Measurements from ENCODE around the gene TLR4.

TLR4 gene

GRCh38 chr9:117678871-117679270 lies 25.3 kb upstream of the TLR4 start:
- Histone ChIP-seq H3K27ac (no peak overlapping the region), H3K9ac (ENCODE audit: insufficient read length) (no peak overlapping the region), H3K4me3 (no peak overlapping the region), H3K9me3 (ENCODE audit: low read depth, low read length) (no peaks in the 10 kb centered on the region), H3K36me3 (ENCODE audit: insufficient read depth, low read length) (no peaks in the 10 kb centered on the region)
- DNase-seq (ENCODE audit: low read depth, low spot score) = no peak
- TF ChIP-seq POLR2AphosphoS5 (IDR thresholded peaks at IDR 0.05; ENCODE audit: borderline replicate concordance, low read depth, low read length) (no peak), EZH2 (IDR thresholded peaks at IDR 0.05) (no peak), FOXP2 (optimal IDR thresholded peaks at IDR 0.05; ENCODE audit: control extremely low read depth, extremely low read length, insufficient read depth) (no peak)

GRCh38 chr9:117679416-117679815 lies 24.8 kb upstream of the TLR4 start:
- Histone ChIP-seq H3K9me3 (ENCODE audit: low read depth, low read length) (no peaks in the 10 kb centered on the region), H3K4me3 (no peak overlapping the region), H3K9ac (ENCODE audit: insufficient read length) (no peak overlapping the region), H3K27ac (no peak overlapping the region), H3K36me3 (ENCODE audit: insufficient read depth, low read length) (no peaks in the 10 kb centered on the region)
- DNase-seq (ENCODE audit: low read depth, low spot score) = no peak
- TF ChIP-seq POLR2AphosphoS5 (IDR thresholded peaks at IDR 0.05; ENCODE audit: borderline replicate concordance, low read depth, low read length) = no peak
- no peak for TF ChIP-seq FOXP2 (optimal IDR thresholded peaks at IDR 0.05; ENCODE audit: control extremely low read depth, extremely low read length, insufficient read depth)
- no peak for TF ChIP-seq EZH2 (IDR thresholded peaks at IDR 0.05)

- Histone ChIP-seq H3K27ac (no peak overlapping the region), H3K36me3 (ENCODE audit: insufficient read depth, low read length) (no peaks in the 10 kb centered on the region), H3K4me3 (no peak overlapping the region), H3K9ac (ENCODE audit: insufficient read length) (no peak overlapping the region), H3K9me3 (ENCODE audit: low read depth, low read length) (no peaks in the 10 kb centered on the region)
- no peak for DNase-seq (ENCODE audit: low read depth, low spot score)
- no peak for TF ChIP-seq POLR2AphosphoS5 (IDR thresholded peaks at IDR 0.05; ENCODE audit: borderline replicate concordance, low read depth, low read length)
- no peak for TF ChIP-seq EZH2 (IDR thresholded peaks at IDR 0.05)
- no peak for TF ChIP-seq FOXP2 (optimal IDR thresholded peaks at IDR 0.05; ENCODE audit: control extremely low read depth, extremely low read length, insufficient read depth)
Observed at GRCh38 chr9:117681888-117682287, 22.3 kb upstream of the TLR4 start.

GRCh38 chr9:117682955-117683710 lies 21.1 kb upstream of the TLR4 start:
- H3K27ac ChIP-seq = no peak overlapping the region
- TF ChIP-seq FOXP2 (optimal IDR thresholded peaks at IDR 0.05; ENCODE audit: control extremely low read depth, extremely low read length, insufficient read depth) (no peak), POLR2AphosphoS5 (IDR thresholded peaks at IDR 0.05; ENCODE audit: borderline replicate concordance, low read depth, low read length) (no peak), EZH2 (IDR thresholded peaks at IDR 0.05) (no peak)
- H3K4me3 ChIP-seq = no peak overlapping the region
- no peak for DNase-seq (ENCODE audit: low read depth, low spot score)
- no peaks in the 10 kb centered on the region for H3K36me3 ChIP-seq (ENCODE audit: insufficient read depth, low read length)
- H3K9ac ChIP-seq (ENCODE audit: insufficient read length) = no peak overlapping the region
- H3K9me3 ChIP-seq (ENCODE audit: low read depth, low read length) = no peaks in the 10 kb centered on the region

GRCh38 chr9:117687532-117687931 lies 16.7 kb upstream of the TLR4 start:
- Histone ChIP-seq H3K27ac (no peak overlapping the region), H3K9ac (ENCODE audit: insufficient read length) (no peak overlapping the region), H3K9me3 (ENCODE audit: low read depth, low read length) (no peaks in the 10 kb centered on the region), H3K4me3 (no peak overlapping the region), H3K36me3 (ENCODE audit: insufficient read depth, low read length) (no peaks in the 10 kb centered on the region)
- TF ChIP-seq EZH2 (IDR thresholded peaks at IDR 0.05) = no peak
- TF ChIP-seq FOXP2 (optimal IDR thresholded peaks at IDR 0.05; ENCODE audit: control extremely low read depth, extremely low read length, insufficient read depth) = no peak
- no peak for TF ChIP-seq POLR2AphosphoS5 (IDR thresholded peaks at IDR 0.05; ENCODE audit: borderline replicate concordance, low read depth, low read length)
- DNase-seq (ENCODE audit: low read depth, low spot score) = no peak

- H3K4me3 ChIP-seq = no peak overlapping the region
- no peaks in the 10 kb centered on the region for H3K36me3 ChIP-seq (ENCODE audit: insufficient read depth, low read length)
- no peak for TF ChIP-seq FOXP2 (optimal IDR thresholded peaks at IDR 0.05; ENCODE audit: control extremely low read depth, extremely low read length, insufficient read depth)
- TF ChIP-seq EZH2 (IDR thresholded peaks at IDR 0.05) = no peak
- no peak for TF ChIP-seq POLR2AphosphoS5 (IDR thresholded peaks at IDR 0.05; ENCODE audit: borderline replicate concordance, low read depth, low read length)
- no peak for DNase-seq (ENCODE audit: low read depth, low spot score)
- no peaks in the 10 kb centered on the region for H3K9me3 ChIP-seq (ENCODE audit: low read depth, low read length)
- no peak overlapping the region for H3K9ac ChIP-seq (ENCODE audit: insufficient read length)
- no peak overlapping the region for H3K27ac ChIP-seq
Observed at GRCh38 chr9:117691367-117691766, 12.8 kb upstream of the TLR4 start.

- no peak overlapping the region for H3K27ac ChIP-seq
- H3K9me3 ChIP-seq (ENCODE audit: low read depth, low read length) = no peaks in the 10 kb centered on the region
- DNase-seq (ENCODE audit: low read depth, low spot score) = no peak
- H3K36me3 ChIP-seq (ENCODE audit: insufficient read depth, low read length) = no peaks in the 10 kb centered on the region
- no peak overlapping the region for H3K4me3 ChIP-seq
- no peak for TF ChIP-seq EZH2 (IDR thresholded peaks at IDR 0.05)
- no peak for TF ChIP-seq FOXP2 (optimal IDR thresholded peaks at IDR 0.05; ENCODE audit: control extremely low read depth, extremely low read length, insufficient read depth)
- TF ChIP-seq POLR2AphosphoS5 (IDR thresholded peaks at IDR 0.05; ENCODE audit: borderline replicate concordance, low read depth, low read length) = no peak
- H3K9ac ChIP-seq (ENCODE audit: insufficient read length) = no peak overlapping the region
Observed at GRCh38 chr9:117696154-117696553, 8.0 kb upstream of the TLR4 start.

GRCh38 chr9:117697046-117697445 lies 7.2 kb upstream of the TLR4 start:
- TF ChIP-seq POLR2AphosphoS5 (IDR thresholded peaks at IDR 0.05; ENCODE audit: borderline replicate concordance, low read depth, low read length) (no peak), EZH2 (IDR thresholded peaks at IDR 0.05) (no peak), FOXP2 (optimal IDR thresholded peaks at IDR 0.05; ENCODE audit: control extremely low read depth, extremely low read length, insufficient read depth) (no peak)
- H3K4me3 ChIP-seq = no peak overlapping the region
- H3K9me3 ChIP-seq (ENCODE audit: low read depth, low read length) = no peaks in the 10 kb centered on the region
- no peak overlapping the region for H3K9ac ChIP-seq (ENCODE audit: insufficient read length)
- no peak for DNase-seq (ENCODE audit: low read depth, low spot score)
- H3K36me3 ChIP-seq (ENCODE audit: insufficient read depth, low read length) = no peaks in the 10 kb centered on the region
- no peak overlapping the region for H3K27ac ChIP-seq

GRCh38 chr9:117703537-117703936 lies 666 bp upstream of the TLR4 start:
- H3K9ac ChIP-seq (ENCODE audit: insufficient read length) = no peak overlapping the region
- DNase-seq (ENCODE audit: low read depth, low spot score) = no peak
- H3K36me3 ChIP-seq (ENCODE audit: insufficient read depth, low read length) = no peaks in the 10 kb centered on the region
- no peaks in the 10 kb centered on the region for H3K9me3 ChIP-seq (ENCODE audit: low read depth, low read length)
- TF ChIP-seq POLR2AphosphoS5 (IDR thresholded peaks at IDR 0.05; ENCODE audit: borderline replicate concordance, low read depth, low read length) = no peak
- TF ChIP-seq FOXP2 (optimal IDR thresholded peaks at IDR 0.05; ENCODE audit: control extremely low read depth, extremely low read length, insufficient read depth) = no peak
- no peak for TF ChIP-seq EZH2 (IDR thresholded peaks at IDR 0.05)
- no peak overlapping the region for H3K27ac ChIP-seq
- no peak overlapping the region for H3K4me3 ChIP-seq

All from SK-N-MC (cell line).